T47D (cell line): ENCODE results near the gene FGF22.

Experiments used
- DNase-seq, 2 experiments: peaks; one replicate each; pipeline versions ENCODE4 v3.0.0 to v3.0.0-alpha.2; 2011 to 2012; ENCODE audit warnings: low read depth in 1 of 2, low spot score in 1 of 2
- JUND ChIP-seq: IDR thresholded peaks from 2 replicates; pipeline ENCODE4 v1.6.1; 2012; ENCODE audit warnings: low read depth
- in situ Hi-C: cut with HindIII; loops from 2 replicates; pipeline ENCODE4 v1.10.0; 2016; ENCODE audit warnings: low sequenced_read_pairs, low pct_unique_long_range_greater_than_20kb

Gene FGF22

GRCh38 chr19:639253-640160 lies at the start of gene FGF22:
Gene FGF22 (plus strand): TSS chr19:639879. CDS start chr19:639926, 47 bp downstream.
- DNase-seq = peak; percentile 89 to 93
- in situ Hi-C loops = no loop called here
- TF ChIP-seq JUND = no peak

GRCh38 chr19:590396-590745 lies 49.3 kb upstream of the FGF22 start:
- no peak for DNase-seq

GRCh38 chr19:590750-591098 lies 49.0 kb upstream of the FGF22 start:
- in situ Hi-C loops = no loop called here
- no peak for DNase-seq
- no peak for TF ChIP-seq JUND

More at GRCh38 chr19:590396-590745, 49.3 kb upstream of the FGF22 start:
- no peak for TF ChIP-seq JUND
- in situ Hi-C loops = no loop called here

- in situ Hi-C loops = no loop called here
- DNase-seq = no peak
- no peak for TF ChIP-seq JUND
These were observed 48.4 kb upstream of the FGF22 start for GRCh38 chr19:591099-591958.

- DNase-seq = no peak
- in situ Hi-C loops = no loop called here
- no peak for TF ChIP-seq JUND
These were observed 47.6 kb upstream of the FGF22 start for GRCh38 chr19:592101-592500.

GRCh38 chr19:593055-593454 lies 46.6 kb upstream of the FGF22 start:
- DNase-seq = no peak
- in situ Hi-C loops = no loop called here
- no peak for TF ChIP-seq JUND

GRCh38 chr19:593505-593904 lies 46.2 kb upstream of the FGF22 start:
- in situ Hi-C loops = no loop called here
- no peak for DNase-seq
- TF ChIP-seq JUND = no peak

- in situ Hi-C loops = no loop called here
- no peak for DNase-seq
- no peak for TF ChIP-seq JUND
These were observed 45.3 kb upstream of the FGF22 start for GRCh38 chr19:594265-594870.

GRCh38 chr19:595326-596262 lies 44.1 kb upstream of the FGF22 start:
- in situ Hi-C loops = no loop called here
- no peak for TF ChIP-seq JUND
- DNase-seq = no peak

GRCh38 chr19:596263-596655 lies 43.4 kb upstream of the FGF22 start:
- in situ Hi-C loops = no loop called here
- no peak for TF ChIP-seq JUND
- no peak for DNase-seq

- DNase-seq = no peak
- in situ Hi-C loops = no loop called here
- no peak for TF ChIP-seq JUND
These were observed 42.0 kb upstream of the FGF22 start for GRCh38 chr19:597406-598315.
